SK-N-SH treated with all-trans-retinoic acid at 6 μM for 48 hours (cell line): Measurements from ENCODE around the gene ING1.

Experiments used
- ATAC-seq: fragments of 200-7000 bp; cut with Tn5 transposase; 3 replicates; pipeline ENCODE4 v1.9.1; 2020; ENCODE audit warnings: mild to moderate bottlenecking, moderate library complexity
- BACH2 ChIP-seq: fragments of 250-450 bp; sonication (Bioruptor Pico); IDR thresholded peaks from 2 replicates; pipeline ENCODE4 v1.9.0; 2021; ENCODE audit warnings: mild to moderate bottlenecking, borderline replicate concordance
- CSDC2 ChIP-seq: fragments of 250-450 bp; sonication (Bioruptor Pico); IDR thresholded peaks from 2 replicates; pipeline ENCODE4 v1.5.0; 2020; ENCODE audit warnings: mild to moderate bottlenecking, moderate library complexity
- GLIS3 ChIP-seq: fragments of 250-450 bp; sonication (Bioruptor Pico); IDR thresholded peaks from 2 replicates; pipeline ENCODE4 v1.5.0; 2020; ENCODE audit warnings: mild to moderate bottlenecking, moderate library complexity
- ISL1 ChIP-seq: fragments of 250-450 bp; sonication (Bioruptor Pico); IDR thresholded peaks from 2 replicates; pipeline ENCODE4 v2.1.2; 2022; ENCODE audit warnings: mild to moderate bottlenecking, moderate library complexity
- PPARA ChIP-seq: fragments of 250-450 bp; sonication (Bioruptor Pico); IDR thresholded peaks from 2 replicates; pipeline ENCODE4 v1.5.0; 2020; ENCODE audit warnings: mild to moderate bottlenecking, borderline replicate concordance
- RARB ChIP-seq: fragments of 250-450 bp; sonication (Bioruptor Pico); IDR thresholded peaks from 2 replicates; pipeline ENCODE4 v1.8.0; 2021; ENCODE audit warnings: mild to moderate bottlenecking, moderate library complexity
- SNAI2 ChIP-seq: fragments of 250-450 bp; sonication (Bioruptor Pico); IDR thresholded peaks from 2 replicates; pipeline ENCODE4 v1.5.0; 2020; ENCODE audit warnings: mild to moderate bottlenecking, moderate library complexity
- TCF4 ChIP-seq: fragments of 250-450 bp; sonication (Bioruptor Pico); IDR thresholded peaks from 2 replicates; pipeline ENCODE4 v1.8.0; 2021; ENCODE audit warnings: mild to moderate bottlenecking, moderate library complexity, borderline replicate concordance
- TOX ChIP-seq: fragments of 250-450 bp; sonication (Bioruptor Pico); IDR thresholded peaks from 2 replicates; pipeline ENCODE4 v1.8.0; 2021; ENCODE audit warnings: mild to moderate bottlenecking, moderate library complexity, borderline replicate concordance
- ZC3H10 ChIP-seq: fragments of 250-450 bp; sonication (Bioruptor Pico); IDR thresholded peaks from 2 replicates; pipeline ENCODE4 v1.5.1; 2021; ENCODE audit warnings: mild to moderate bottlenecking, moderate library complexity
- ZFP3 ChIP-seq: fragments of 250-450 bp; sonication (Bioruptor Pico); IDR thresholded peaks from 2 replicates; pipeline ENCODE4 v1.5.0; 2020; ENCODE audit warnings: mild to moderate bottlenecking, moderate library complexity
- ZFP30 ChIP-seq: fragments of 450-650 bp; formaldehyde crosslinking; IDR thresholded peaks from 2 replicates; pipeline ENCODE4 v1.5.0; 2022; ENCODE audit warnings: mild to moderate bottlenecking, moderate library complexity
- ZNF70 ChIP-seq: fragments of 450-650 bp; formaldehyde crosslinking; IDR thresholded peaks from 2 replicates; pipeline ENCODE4 v1.5.0; 2020; ENCODE audit warnings: mild to moderate bottlenecking, moderate library complexity
- ZNF8 ChIP-seq: fragments of 450-650 bp; formaldehyde crosslinking; IDR thresholded peaks from 2 replicates; pipeline ENCODE4 v1.5.0; 2020; ENCODE audit warnings: mild to moderate bottlenecking, moderate library complexity
- TF ChIP-seq, protein P1 (sequence below): fragments of 250-450 bp; sonication (Bioruptor Pico); IDR thresholded peaks from 2 replicates; pipeline ENCODE4 v1.5.1; 2020; ENCODE audit warnings: low read depth, mild to moderate bottlenecking, moderate library complexity
- TF ChIP-seq, protein P2 (sequence below): fragments of 250-450 bp; sonication (Bioruptor Pico); IDR thresholded peaks from 2 replicates; pipeline ENCODE4 v1.5.1; 2021; ENCODE audit warnings: mild to moderate bottlenecking, moderate library complexity
- TF ChIP-seq, protein P3 (sequence below): fragments of 250-450 bp; sonication (Bioruptor Pico); IDR thresholded peaks from 2 replicates; pipeline ENCODE4 v1.8.0; 2020; ENCODE audit warnings: mild to moderate bottlenecking, moderate library complexity, borderline replicate concordance

The ING1 gene

DNA sequence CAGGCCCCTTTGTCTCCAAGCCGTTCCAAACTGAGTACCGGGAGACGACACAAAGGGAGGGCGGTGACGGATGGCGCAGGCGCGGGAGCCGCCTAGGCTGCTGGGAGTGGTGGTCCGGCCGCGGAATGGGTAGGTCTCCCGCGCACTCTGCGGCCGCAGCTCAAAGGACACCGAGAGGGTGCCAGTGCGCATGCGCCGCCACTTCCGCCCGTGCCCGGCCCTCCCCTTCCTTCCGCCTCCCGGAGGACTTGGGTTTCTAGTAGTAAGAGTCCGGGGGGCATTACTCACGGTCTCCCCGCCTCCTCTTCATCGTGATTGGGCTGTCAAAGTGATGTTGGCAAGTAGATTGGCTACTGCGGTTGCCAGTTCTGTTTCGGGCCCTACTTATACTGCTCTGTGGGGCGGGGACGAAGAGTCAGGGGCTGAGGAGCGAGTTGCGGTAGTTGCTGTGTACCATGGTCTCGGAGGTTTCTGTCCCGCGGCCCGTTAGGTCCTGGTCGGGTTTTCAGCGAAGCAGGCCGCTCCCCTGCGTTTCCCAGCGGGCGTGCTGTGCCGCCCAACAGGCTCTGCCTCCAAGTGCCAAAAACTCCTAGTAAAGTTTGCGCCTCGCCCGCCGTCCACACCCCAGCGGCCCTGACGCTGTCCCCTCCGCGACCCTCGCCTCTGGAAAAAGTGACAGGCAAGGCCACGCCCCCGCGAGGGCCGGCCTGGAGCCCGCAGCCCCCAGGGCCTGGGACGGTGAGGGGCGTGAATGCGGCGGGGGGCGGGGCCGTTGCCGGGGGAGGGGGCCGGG, 455 bp upstream of the ING1 start (continued):
- TF ChIP-seq ZNF70 (CRISPR knock-in tag) (no peak), BACH2 (CRISPR knock-in tag) (no peak), GLIS3 (CRISPR knock-in tag) (no peak)
- TF ChIP-seq, protein P1, sequence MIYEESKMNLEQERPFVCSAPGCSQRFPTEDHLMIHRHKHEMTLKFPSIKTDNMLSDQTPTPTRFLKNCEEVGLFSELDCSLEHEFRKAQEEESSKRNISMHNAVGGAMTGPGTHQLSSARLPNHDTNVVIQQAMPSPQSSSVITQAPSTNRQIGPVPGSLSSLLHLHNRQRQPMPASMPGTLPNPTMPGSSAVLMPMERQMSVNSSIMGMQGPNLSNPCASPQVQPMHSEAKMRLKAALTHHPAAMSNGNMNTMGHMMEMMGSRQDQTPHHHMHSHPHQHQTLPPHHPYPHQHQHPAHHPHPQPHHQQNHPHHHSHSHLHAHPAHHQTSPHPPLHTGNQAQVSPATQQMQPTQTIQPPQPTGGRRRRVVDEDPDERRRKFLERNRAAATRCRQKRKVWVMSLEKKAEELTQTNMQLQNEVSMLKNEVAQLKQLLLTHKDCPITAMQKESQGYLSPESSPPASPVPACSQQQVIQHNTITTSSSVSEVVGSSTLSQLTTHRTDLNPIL (CRISPR knock-in tag), result 0 out of 2 replicates have a peak, but pooled peaks have one; percentile 19

DNA sequence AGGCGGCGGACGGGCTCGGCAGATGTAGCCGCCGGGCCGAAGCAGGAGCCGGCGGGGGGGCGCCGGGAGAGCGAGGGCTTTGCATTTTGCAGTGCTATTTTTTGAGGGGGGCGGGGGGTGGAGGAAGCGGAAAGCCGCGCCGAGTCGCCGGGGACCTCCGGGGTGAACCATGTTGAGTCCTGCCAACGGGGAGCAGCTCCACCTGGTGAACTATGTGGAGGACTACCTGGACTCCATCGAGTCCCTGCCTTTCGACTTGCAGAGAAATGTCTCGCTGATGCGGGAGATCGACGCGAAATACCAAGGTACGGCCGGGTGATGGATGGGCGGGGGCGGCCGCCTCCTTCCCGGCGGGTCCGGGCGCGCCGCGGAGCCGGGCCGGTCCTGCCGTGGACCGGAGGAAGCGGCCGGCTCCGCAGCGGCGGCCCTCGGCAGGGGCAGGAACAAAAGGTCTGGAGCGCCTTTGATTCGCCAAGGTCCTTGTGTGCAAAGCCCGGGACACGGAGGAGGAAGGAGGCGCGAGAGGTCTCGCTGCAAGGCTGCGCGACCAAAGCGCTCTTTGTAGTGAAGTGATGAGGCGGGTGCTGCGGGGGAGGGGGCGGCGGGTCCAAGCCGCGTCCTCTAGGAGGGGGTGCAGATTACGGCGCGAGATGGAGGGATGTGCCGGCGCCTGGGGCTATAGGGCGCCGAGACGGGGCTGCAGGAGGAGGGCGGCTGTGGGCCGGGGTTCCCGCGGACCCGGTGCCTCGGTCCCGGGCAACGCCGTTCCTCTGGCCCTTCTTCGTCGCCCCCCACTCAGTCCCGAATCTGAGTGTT, 689 bp downstream of the ING1 start:
- TF ChIP-seq ZFP30, result no peak
- TF ChIP-seq ISL1 (CRISPR knock-in tag), result no peak
- TF ChIP-seq, protein P1 (CRISPR knock-in tag), result no peak
- no peak for TF ChIP-seq PPARA (CRISPR knock-in tag)
- TF ChIP-seq, protein P2, sequence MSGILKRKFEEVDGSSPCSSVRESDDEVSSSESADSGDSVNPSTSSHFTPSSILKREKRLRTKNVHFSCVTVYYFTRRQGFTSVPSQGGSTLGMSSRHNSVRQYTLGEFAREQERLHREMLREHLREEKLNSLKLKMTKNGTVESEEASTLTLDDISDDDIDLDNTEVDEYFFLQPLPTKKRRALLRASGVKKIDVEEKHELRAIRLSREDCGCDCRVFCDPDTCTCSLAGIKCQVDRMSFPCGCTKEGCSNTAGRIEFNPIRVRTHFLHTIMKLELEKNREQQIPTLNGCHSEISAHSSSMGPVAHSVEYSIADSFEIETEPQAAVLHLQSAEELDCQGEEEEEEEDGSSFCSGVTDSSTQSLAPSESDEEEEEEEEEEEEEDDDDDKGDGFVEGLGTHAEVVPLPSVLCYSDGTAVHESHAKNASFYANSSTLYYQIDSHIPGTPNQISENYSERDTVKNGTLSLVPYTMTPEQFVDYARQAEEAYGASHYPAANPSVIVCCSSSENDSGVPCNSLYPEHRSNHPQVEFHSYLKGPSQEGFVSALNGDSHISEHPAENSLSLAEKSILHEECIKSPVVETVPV (CRISPR knock-in tag), result no peak
- no peak for TF ChIP-seq ZFP3 (CRISPR knock-in tag)
- TF ChIP-seq, protein P3, sequence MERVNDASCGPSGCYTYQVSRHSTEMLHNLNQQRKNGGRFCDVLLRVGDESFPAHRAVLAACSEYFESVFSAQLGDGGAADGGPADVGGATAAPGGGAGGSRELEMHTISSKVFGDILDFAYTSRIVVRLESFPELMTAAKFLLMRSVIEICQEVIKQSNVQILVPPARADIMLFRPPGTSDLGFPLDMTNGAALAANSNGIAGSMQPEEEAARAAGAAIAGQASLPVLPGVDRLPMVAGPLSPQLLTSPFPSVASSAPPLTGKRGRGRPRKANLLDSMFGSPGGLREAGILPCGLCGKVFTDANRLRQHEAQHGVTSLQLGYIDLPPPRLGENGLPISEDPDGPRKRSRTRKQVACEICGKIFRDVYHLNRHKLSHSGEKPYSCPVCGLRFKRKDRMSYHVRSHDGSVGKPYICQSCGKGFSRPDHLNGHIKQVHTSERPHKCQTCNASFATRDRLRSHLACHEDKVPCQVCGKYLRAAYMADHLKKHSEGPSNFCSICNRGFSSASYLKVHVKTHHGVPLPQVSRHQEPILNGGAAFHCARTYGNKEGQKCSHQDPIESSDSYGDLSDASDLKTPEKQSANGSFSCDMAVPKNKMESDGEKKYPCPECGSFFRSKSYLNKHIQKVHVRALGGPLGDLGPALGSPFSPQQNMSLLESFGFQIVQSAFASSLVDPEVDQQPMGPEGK, result no peak
- TF ChIP-seq ZC3H10 (CRISPR knock-in tag), result no peak
- no peak for TF ChIP-seq SNAI2 (CRISPR knock-in tag)
- no peak for TF ChIP-seq TOX
- ATAC-seq, result peak; percentile 0; the same call in 1 of the 3 replicates

DNA sequence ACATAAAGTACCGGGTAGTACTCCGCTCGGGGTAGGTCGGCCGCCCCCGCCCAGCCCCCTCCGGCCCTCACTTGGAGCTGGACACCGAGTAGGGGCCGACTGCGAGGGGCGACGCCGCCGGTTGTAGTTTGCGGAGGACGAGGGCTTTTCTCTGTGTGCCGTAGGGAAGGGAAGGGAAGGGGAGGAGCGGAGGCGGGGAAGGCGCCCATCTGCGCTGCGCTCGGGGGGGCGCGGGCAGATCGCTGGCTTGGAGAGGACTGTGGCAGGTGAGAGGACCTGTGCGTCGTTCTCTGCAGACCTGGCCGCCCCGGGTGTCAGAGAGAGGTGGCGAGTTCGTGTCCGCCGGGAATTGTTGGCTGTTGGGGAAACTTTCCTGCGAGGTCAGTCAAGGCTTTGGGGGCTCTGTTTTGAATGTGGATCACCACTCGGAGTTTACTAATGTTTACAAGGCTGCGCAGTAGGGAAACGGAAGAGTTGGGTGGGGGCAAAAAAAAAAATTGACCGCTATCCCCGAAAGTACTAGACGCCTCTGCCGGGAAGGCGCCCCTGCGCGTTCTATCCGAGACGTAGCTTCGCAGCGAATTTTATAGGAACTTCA, 1.4 kb downstream of the ING1 start:
- TF ChIP-seq ZFP3 (CRISPR knock-in tag) (no peak), TOX (0 out of 2 replicates have a peak, but pooled peaks have one; percentile 54), ZNF70 (CRISPR knock-in tag) (no peak), ZFP30 (no peak), ZNF8 (CRISPR knock-in tag) (no peak), CSDC2 (CRISPR knock-in tag) (no peak), TCF4 (CRISPR knock-in tag) (no peak), SNAI2 (CRISPR knock-in tag) (no peak), ZC3H10 (CRISPR knock-in tag) (no peak), RARB (0 out of 2 replicates have a peak, but pooled peaks have one; percentile 60)
- TF ChIP-seq, protein P3, result peak; percentile 93
- TF ChIP-seq, protein P2 (CRISPR knock-in tag), result no peak
- peak; percentile 7 for ATAC-seq
